ENCODE measurements around the gene CIBAR2.
A peak's percentile ranks its signal among the peaks of the same experiment; 100 is the strongest.
"Not testable (repeated sequence)": the region's sequence is repeated elsewhere in the genome, so short reads cannot be mapped to it uniquely, and the experiment has no call there.

CIBAR2 gene

DNA sequence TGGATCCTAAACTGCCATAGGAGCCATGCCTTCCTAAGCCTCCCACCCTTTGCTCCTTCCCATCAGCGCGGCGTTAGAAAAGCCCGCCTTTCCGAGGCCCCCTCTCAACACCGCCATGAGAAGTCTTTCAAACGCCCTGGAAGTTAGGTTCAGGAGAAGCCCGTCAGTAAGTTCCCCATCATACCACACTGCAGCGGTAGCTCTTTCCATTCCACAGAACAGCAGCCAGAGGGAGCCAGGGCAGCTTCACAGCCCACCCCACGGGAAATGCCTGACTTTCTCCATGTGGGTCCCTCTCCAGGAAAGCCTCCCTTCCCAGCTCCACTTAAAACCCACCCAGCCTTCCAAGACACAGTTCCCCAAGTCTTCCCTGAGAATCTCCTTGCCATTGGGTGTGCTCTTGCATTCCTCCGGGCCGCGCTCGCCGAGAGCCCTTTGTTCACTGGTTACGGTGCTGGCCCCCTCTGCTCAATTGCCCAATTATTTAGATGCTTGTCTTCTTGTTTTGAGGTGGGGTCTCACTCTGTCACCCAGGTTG is 56.0 kb downstream of the CIBAR2 start:
- DNase-seq, result no peak

DNA sequence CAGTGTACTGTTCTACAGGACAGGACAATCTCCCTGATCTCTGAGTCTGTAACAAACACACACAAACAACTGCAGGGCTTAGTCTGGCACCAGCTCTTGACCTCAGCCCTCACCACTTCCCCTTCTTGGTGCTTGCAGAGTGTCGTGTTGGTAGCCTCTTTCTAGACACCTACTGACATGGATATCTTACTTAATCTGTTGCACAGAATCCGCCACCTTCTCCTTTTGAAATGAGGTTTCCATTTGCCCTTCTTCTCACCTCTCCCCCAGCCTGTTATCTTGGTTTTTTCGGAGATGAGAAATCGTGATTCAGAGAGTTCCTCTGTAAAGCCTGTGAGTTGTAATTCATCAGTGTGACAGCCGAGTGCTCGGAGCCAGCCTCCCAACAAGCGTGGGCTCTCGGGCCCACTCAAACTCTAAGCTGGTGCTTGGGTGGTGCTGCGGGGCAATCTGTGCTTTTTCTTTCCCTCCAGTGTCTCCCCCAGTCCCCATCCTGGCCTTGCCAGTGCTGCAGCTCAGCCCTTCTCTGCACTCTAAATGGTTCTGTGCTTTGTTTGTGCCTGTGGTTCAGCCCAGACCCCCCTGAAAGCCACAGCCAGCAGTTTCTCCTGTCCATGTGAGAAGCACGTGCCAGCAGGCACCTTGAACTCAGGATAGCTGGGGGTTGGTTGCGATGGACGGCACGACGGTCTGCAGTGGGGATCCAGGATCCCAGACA is 56.6 kb downstream of the CIBAR2 start:
- DNase-seq, result peak; percentile 29

GRCh38 chr16:85054948-85055492 is 57.3 kb downstream of the CIBAR2 start:
- DNase-seq, result no peak

DNA sequence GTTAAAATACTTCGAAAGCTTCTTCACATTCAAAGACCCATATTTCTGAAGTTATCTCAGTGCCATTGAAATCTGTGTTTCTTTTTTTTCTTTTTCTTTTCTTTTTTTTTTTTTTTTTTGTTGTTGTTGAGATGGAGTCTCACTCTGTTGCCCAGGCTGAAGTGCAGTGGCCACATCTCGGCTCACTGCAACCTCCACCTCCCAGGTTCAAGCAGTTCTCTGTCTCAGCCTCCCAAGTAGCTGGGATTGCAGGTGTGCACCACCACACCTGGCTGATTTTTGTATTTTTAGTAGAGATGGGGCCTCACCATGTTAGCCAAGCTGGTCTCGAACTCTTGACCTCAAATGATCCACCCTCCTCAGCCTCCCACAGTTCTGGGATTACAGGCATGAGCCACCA is 58.0 kb downstream of the CIBAR2 start:
- DNase-seq, result not testable (repeated sequence)

DNA sequence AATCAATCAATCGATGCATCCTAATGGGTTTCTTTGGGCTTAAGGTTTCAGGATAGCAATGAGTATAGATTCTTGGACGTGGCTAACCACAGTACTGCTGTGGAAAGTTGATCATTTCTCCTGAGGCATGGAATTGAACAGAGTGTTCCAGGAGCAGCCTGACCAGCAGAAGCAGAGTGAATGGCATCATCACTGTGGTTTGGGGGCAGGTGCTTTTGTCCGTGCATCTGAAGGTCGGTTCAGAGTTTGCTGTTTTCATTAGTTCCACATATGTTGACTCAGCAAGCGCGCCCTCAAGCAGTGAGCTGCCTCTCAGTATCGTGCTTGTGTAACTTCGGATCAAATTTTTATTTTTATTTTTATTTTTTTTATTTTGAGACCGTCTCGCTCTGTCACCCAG is 59.7 kb downstream of the CIBAR2 start:
- DNase-seq, result no peak

DNA sequence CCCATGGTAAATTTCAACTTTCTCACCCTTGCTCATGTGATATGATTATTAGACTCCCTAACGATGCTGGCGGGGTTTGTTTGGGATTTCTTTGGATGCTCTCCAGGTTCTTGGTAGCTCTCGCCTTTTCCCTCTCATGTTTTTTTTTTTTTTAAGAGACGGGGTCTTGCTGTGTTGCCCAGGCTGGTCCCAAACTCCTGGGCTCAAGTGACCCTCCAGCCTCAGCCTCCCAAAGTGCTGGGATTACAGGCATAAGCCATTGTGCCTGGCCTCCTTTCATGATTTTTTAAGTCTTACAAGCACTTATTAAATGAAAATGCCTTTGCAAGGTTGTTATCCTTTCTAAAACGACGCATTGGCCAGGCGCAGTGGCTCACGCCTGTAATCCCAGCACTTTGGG is 60.6 kb downstream of the CIBAR2 start:
- DNase-seq, result no peak

- no peak for DNase-seq
Observed at GRCh38 chr16:85051067-85051581, 61.1 kb downstream of the CIBAR2 start.

- DNase-seq, result no peak
Observed at GRCh38 chr16:85049706-85050305, 62.5 kb downstream of the CIBAR2 start.

GRCh38 chr16:85048921-85049562 is 63.2 kb downstream of the CIBAR2 start:
- DNase-seq, result no peak
